ENCODE results near the gene SCFD2. TPM values are rescaled to one million over a fixed set of nuclear protein-coding genes. Genes with fewer than 3 reads are reported as not detected.

SCFD2 gene
- total and polyA plus RNA-seq, 2 of the 8 experiments (the other 6 are each of a cell fraction or from before 2014, with no cell fraction given), result 6.2 to 10.2 TPM

DNA sequence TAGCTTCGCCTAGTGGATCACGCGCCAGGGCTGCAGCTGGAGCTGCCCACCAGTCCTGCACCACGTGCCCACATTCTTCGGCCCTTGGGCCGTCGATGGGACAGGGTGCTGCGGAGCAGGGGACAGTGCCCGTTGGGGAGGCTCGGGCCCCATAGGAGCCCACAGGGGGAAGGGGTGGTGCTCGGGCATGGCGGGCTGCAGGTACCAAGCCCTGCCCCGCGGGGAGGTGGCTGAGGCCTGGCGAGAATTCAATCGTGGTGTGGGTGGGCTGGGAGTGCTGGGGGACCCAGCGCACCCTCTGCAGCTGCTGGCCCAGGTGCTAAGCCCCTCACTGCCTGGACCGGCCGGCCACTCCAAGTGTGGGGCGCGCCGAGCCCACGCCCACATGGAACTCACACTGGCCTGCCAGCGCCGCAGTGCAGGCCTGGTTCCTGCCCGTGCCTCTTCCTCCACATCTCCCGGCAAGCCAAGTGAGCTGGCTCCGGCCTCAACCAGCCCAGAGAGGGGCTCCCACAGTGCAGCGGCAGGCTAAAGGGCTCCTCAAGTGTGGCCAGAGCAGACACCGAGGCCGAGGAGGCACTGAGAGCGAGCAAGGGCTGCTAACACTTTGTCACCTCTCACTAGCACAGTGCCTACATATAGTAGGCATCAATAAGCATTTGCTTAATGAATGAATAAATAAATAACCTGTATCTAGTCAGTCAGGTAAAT, 11.7 kb downstream of the SCFD2 start:
- Histone ChIP-seq H2BK15ac (ENCODE audit: low read length) (no peak overlapping the region), H3K56ac (replicated peaks; ENCODE audit: insufficient read length, low read depth, low read length) (no peak overlapping the region), H4K91ac (replicated peaks; ENCODE audit: insufficient read length, low read length) (no peak overlapping the region), H3K18ac (ENCODE audit: extremely low read depth, low read length) (no peak overlapping the region), H2BK120ac (replicated peaks; ENCODE audit: low read depth, low read length) (no peak overlapping the region), H3K27me3 (replicated peaks in 1 of 4; ENCODE audit: control insufficient read depth in 3 of 4, extremely low read depth in 1 of 4, insufficient read depth in 3 of 4, low read length in 3 of 4) (no peaks in the 10 kb centered on the region), H3K4me2 (ENCODE audit: insufficient read depth in 1 of 2, low read depth in 2 of 2, low read length in 2 of 2) (no peak overlapping the region), H4K20me1 (replicated peaks in 1 of 2; ENCODE audit: control insufficient read depth in 1 of 2, insufficient read depth in 2 of 2, low read length in 2 of 2) (no peaks in the 10 kb centered on the region), H3K79me2 (ENCODE audit: control insufficient read depth in 1 of 2, insufficient read depth in 2 of 2, low read length in 2 of 2) (no peaks in the 10 kb centered on the region), H3K23me2 (ENCODE audit: low read depth, low read length) (no peaks in the 10 kb centered on the region), H3K4me1 (replicated peaks in 1 of 4; ENCODE audit: control insufficient read depth in 3 of 4, insufficient read depth in 4 of 4, low read length in 3 of 4) (no peaks in the 10 kb centered on the region), H3K4me3 (ENCODE audit: extremely low read depth in 1 of 4, insufficient read depth in 2 of 4, low read depth in 3 of 4, low read length in 4 of 4) (no peak overlapping the region), H2BK5ac (ENCODE audit: low read depth, low read length) (no peak overlapping the region), H3K4ac (replicated peaks; ENCODE audit: insufficient read length, low read depth, low read length) (no peak overlapping the region), H2BK20ac (ENCODE audit: low read length) (no peak overlapping the region), H3K14ac (ENCODE audit: insufficient read length) (no peak overlapping the region), H3K27ac (ENCODE audit: low read depth, low read length) (no peak overlapping the region), H3K23ac (ENCODE audit: insufficient read length) (no peak overlapping the region), H3K36me3 (ENCODE audit: control insufficient read depth in 2 of 4, insufficient read depth in 4 of 4, low read length in 3 of 4) (peaks cover 0 to 5% (median 2%) of the 10 kb centered on the region in 4 experiments; a peak in 2 of 8 replicates), H3K9ac (replicated peaks in 1 of 4; ENCODE audit: extremely low read depth in 1 of 4, low read depth in 3 of 4, low read length in 3 of 4) (no peak overlapping the region), H2AFZ (ENCODE audit: low read length) (no peak overlapping the region), H2BK12ac (ENCODE audit: low read depth, low read length) (no peak overlapping the region), H4K8ac (ENCODE audit: extremely low read depth, insufficient read depth, low read length) (no peak overlapping the region), H4K5ac (ENCODE audit: insufficient read length, low read depth, low read length) (no peak overlapping the region), H3K9me3 (ENCODE audit: insufficient read depth in 2 of 2, low read depth in 1 of 2, low read length in 1 of 2) (peaks cover 10 to 18% of the 10 kb centered on the region in 2 experiments), H3K79me1 (ENCODE audit: low read depth, low read length) (no peaks in the 10 kb centered on the region), H2AK5ac (ENCODE audit: low read depth, low read length) (no peak overlapping the region)
- no peak for FAIRE-seq
- TF ChIP-seq NANOG (IDR thresholded peaks at IDR 0.05; ENCODE audit: insufficient read depth, low read depth, low read length, poor library complexity, severe bottlenecking), result no peak
- TF ChIP-seq TAF7 (optimal IDR thresholded peaks at IDR 0.05; ENCODE audit: borderline replicate concordance, low read depth, low read length), result no peak
- TF ChIP-seq BRCA1 (IDR thresholded peaks at IDR 0.05; ENCODE audit: low read depth, low read length), result no peak
- no peak for TF ChIP-seq CHD2 (IDR thresholded peaks at IDR 0.05; ENCODE audit: low read length)
- TF ChIP-seq ZNF274 (IDR thresholded peaks at IDR 0.05; ENCODE audit: borderline replicate concordance, extremely low read depth, low read length), result no peak
- TF ChIP-seq POLR2A (IDR thresholded peaks at IDR 0.05; ENCODE audit: control extremely low read depth in 1 of 2, low read depth in 2 of 2, low read length in 2 of 2), result no peak
- TF ChIP-seq CEBPB (IDR thresholded peaks at IDR 0.05; ENCODE audit: low read depth, low read length), result no peak
- TF ChIP-seq GABPA (IDR thresholded peaks at IDR 0.05; ENCODE audit: borderline replicate concordance, insufficient read depth, low read length), result no peak
- TF ChIP-seq TCF12 (IDR thresholded peaks at IDR 0.05; ENCODE audit: low read depth, low read length), result no peak
- TF ChIP-seq CTBP2 (IDR thresholded peaks at IDR 0.05; ENCODE audit: borderline replicate concordance, insufficient read depth, insufficient read length, low read length), result no peak
- WGBS, 2 experiments (ENCODE audit: extremely low coverage in 1 of 2, insufficient coverage in 1 of 2, insufficient read length in 1 of 2, insufficient replicate concordance in 2 of 2, low coverage in 1 of 2, low lambda C conversion rate in 2 of 2, missing lambda C conversion rate in 1 of 2), result 96% methylated on average over 23 of the region's 32 CpGs; no CpG with 5 or more reads in 1 of the 2 experiments
- DNase-seq (ENCODE audit: low read depth in 1 of 2, low spot score in 2 of 2), result no peak
- POLR2A ChIA-PET (ENCODE audit: partially characterized antibody), result no interaction called here
- CTCF ChIA-PET (ENCODE audit: partially characterized antibody), result interaction anchor here (1.0 to 1.2 kb wide), 2 partner anchors 13 to 27 kb away, joined by 3 read pairs; no protein-coding TSS in a partner anchor

All from H1 (cell line).